ENCODE results near the gene RBM7. TPM values are rescaled to one million over a fixed set of nuclear protein-coding genes. Genes with fewer than 3 reads are reported as not detected.

Gene RBM7
- total and polyA plus RNA-seq, 2 of the 8 experiments (the other 6 are each of a cell fraction or from before 2014, with no cell fraction given) = 18.0 to 45.7 TPM

GRCh38 chr11:114397349-114397982 is 3.0 kb upstream of the RBM7 start:
- FAIRE-seq (no peak), DNase-seq (ENCODE audit: low read depth in 1 of 2, low spot score in 2 of 2) (no peak)
- WGBS, 2 experiments (ENCODE audit: extremely low coverage in 1 of 2, insufficient coverage in 1 of 2, insufficient read length in 1 of 2, insufficient replicate concordance in 2 of 2, low coverage in 1 of 2, low lambda C conversion rate in 2 of 2, missing lambda C conversion rate in 1 of 2) = 87 to 100% methylated on average over 1 to 2 of the region's 2 CpGs
- no peak overlapping the region for H2AK5ac ChIP-seq (ENCODE audit: low read depth, low read length)
- peaks cover 8% of the 10 kb centered on the region; the same call in 1 of the 2 replicates for H3K23me2 ChIP-seq (ENCODE audit: low read depth, low read length)
- no peaks in the 10 kb centered on the region for H3K79me1 ChIP-seq (ENCODE audit: low read depth, low read length)
- no peak overlapping the region for H3K56ac ChIP-seq (replicated peaks; ENCODE audit: insufficient read length, low read depth, low read length)
- H2BK5ac ChIP-seq (ENCODE audit: low read depth, low read length) = no peak overlapping the region
- H3K4me1 ChIP-seq (replicated peaks in 1 of 4; ENCODE audit: control insufficient read depth in 3 of 4, insufficient read depth in 4 of 4, low read length in 3 of 4) = no peaks in the 10 kb centered on the region; a peak in 1 of 7 replicates
- H2BK120ac ChIP-seq (replicated peaks; ENCODE audit: low read depth, low read length) = no peak overlapping the region
- H3K79me2 ChIP-seq (ENCODE audit: control insufficient read depth in 1 of 2, insufficient read depth in 2 of 2, low read length in 2 of 2) = peaks cover 0 to 29% of the 10 kb centered on the region in 2 experiments; a peak in 2 of 4 replicates
- no peak overlapping the region for H4K91ac ChIP-seq (replicated peaks; ENCODE audit: insufficient read length, low read length)
- H3K36me3 ChIP-seq (ENCODE audit: control insufficient read depth in 2 of 4, insufficient read depth in 4 of 4, low read length in 3 of 4) = no peaks in the 10 kb centered on the region; a peak in 2 of 8 replicates
- H4K5ac ChIP-seq (ENCODE audit: insufficient read length, low read depth, low read length) = no peak overlapping the region
- H3K27me3 ChIP-seq (replicated peaks in 1 of 4; ENCODE audit: control insufficient read depth in 3 of 4, extremely low read depth in 1 of 4, insufficient read depth in 3 of 4, low read length in 3 of 4) = no peaks in the 10 kb centered on the region
- H3K4me2 ChIP-seq (ENCODE audit: insufficient read depth in 1 of 2, low read depth in 2 of 2, low read length in 2 of 2) = no peak overlapping the region
- no peak overlapping the region for H3K9ac ChIP-seq (replicated peaks in 1 of 4; ENCODE audit: extremely low read depth in 1 of 4, low read depth in 3 of 4, low read length in 3 of 4)
- H3K9me3 ChIP-seq (ENCODE audit: insufficient read depth in 2 of 2, low read depth in 1 of 2, low read length in 1 of 2) = no peaks in the 10 kb centered on the region
- no peak overlapping the region for H3K4ac ChIP-seq (replicated peaks; ENCODE audit: insufficient read length, low read depth, low read length)
- no peak overlapping the region for H3K4me3 ChIP-seq (ENCODE audit: extremely low read depth in 1 of 4, insufficient read depth in 2 of 4, low read depth in 3 of 4, low read length in 4 of 4)
- H3K14ac ChIP-seq (ENCODE audit: insufficient read length) = no peak overlapping the region
- no peak overlapping the region for H2BK12ac ChIP-seq (ENCODE audit: low read depth, low read length)
- H2BK15ac ChIP-seq (ENCODE audit: low read length) = no peak overlapping the region
- no peak overlapping the region for H3K23ac ChIP-seq (ENCODE audit: insufficient read length)
- H2BK20ac ChIP-seq (ENCODE audit: low read length) = no peak overlapping the region
- no peak overlapping the region for H3K27ac ChIP-seq (ENCODE audit: low read depth, low read length)
- POLR2A ChIA-PET (ENCODE audit: partially characterized antibody) = no interaction called here
- CTCF ChIA-PET (ENCODE audit: partially characterized antibody) = interaction anchor here (0.7 to 1.1 kb wide), 2 partner anchors 11 to 57 kb away, joined by 3 to 4 read pairs; no protein-coding TSS in a partner anchor
- H2AFZ ChIP-seq (ENCODE audit: low read length) = no peak overlapping the region
- no peaks in the 10 kb centered on the region for H4K20me1 ChIP-seq (replicated peaks in 1 of 2; ENCODE audit: control insufficient read depth in 1 of 2, insufficient read depth in 2 of 2, low read length in 2 of 2)
- no peak overlapping the region for H3K18ac ChIP-seq (ENCODE audit: extremely low read depth, low read length)
- no peak overlapping the region for H4K8ac ChIP-seq (ENCODE audit: extremely low read depth, insufficient read depth, low read length)
- no peak for TF ChIP-seq CBX5 (IDR thresholded peaks at IDR 0.05; ENCODE audit: low read depth, low read length)
- TF ChIP-seq HDAC2 (IDR thresholded peaks at IDR 0.05; ENCODE audit: borderline replicate concordance in 1 of 2, low read depth in 2 of 2, low read length in 2 of 2) = no peak
- no peak for TF ChIP-seq CREB1 (IDR thresholded peaks at IDR 0.05)
- TF ChIP-seq CHD1 (IDR thresholded peaks at IDR 0.05; ENCODE audit: low read depth, low read length) = no peak
- no peak for TF ChIP-seq ASH2L (IDR thresholded peaks at IDR 0.05; ENCODE audit: low read length)
- no peak for TF ChIP-seq SP1 (IDR thresholded peaks at IDR 0.05; ENCODE audit: low read depth, low read length)
- no peak for TF ChIP-seq FOSL1 (IDR thresholded peaks at IDR 0.05; ENCODE audit: insufficient read depth, low read depth, low read length)
- no peak for TF ChIP-seq YY1 (IDR thresholded peaks at IDR 0.05; ENCODE audit: low read depth, low read length)
- TF ChIP-seq CHD2 (IDR thresholded peaks at IDR 0.05; ENCODE audit: low read length) = no peak
- no peak for TF ChIP-seq PHF8 (conservative IDR thresholded peaks at IDR 0.05; ENCODE audit: low read depth, low read length)
- TF ChIP-seq CEBPB (IDR thresholded peaks at IDR 0.05; ENCODE audit: low read depth, low read length) = no peak
- no peak for TF ChIP-seq HDAC6 (IDR thresholded peaks at IDR 0.05; ENCODE audit: low read depth, low read length)
- TF ChIP-seq BCL11A (IDR thresholded peaks at IDR 0.05; ENCODE audit: low read depth in 2 of 2, low read length in 2 of 2) = no peak
- no peak for TF ChIP-seq SUZ12 (IDR thresholded peaks at IDR 0.05; ENCODE audit: low read length)
- no peak for TF ChIP-seq POU5F1 (IDR thresholded peaks at IDR 0.05; ENCODE audit: low read depth, low read length)
